Hepatocyte (in vitro differentiated cells): ENCODE measurements around the gene JKAMP. TPM values are rescaled to one million over a fixed set of nuclear protein-coding genes. Genes with fewer than 3 reads are reported as not detected.

Source experiments
- DNase-seq: peaks from one replicate; pipeline ENCODE4 v3.0.0-alpha.2; 2016; ENCODE audit warnings: low spot score
- H2AFZ ChIP-seq: fragments of 200-600 bp; sonication (generic); 2 replicates; pipeline ENCODE4 v1.6.0; 2016; ENCODE audit warnings: antibody characterized with exemption, mild to moderate bottlenecking
- H3K27ac ChIP-seq: fragments of 200-600 bp; sonication (generic); 2 replicates; pipeline ENCODE4 v1.5.1; 2016; ENCODE audit warnings: mild to moderate bottlenecking
- H3K27me3 ChIP-seq: fragments of 200-600 bp; sonication (generic); 2 replicates; pipeline ENCODE4 v1.6.1; 2016
- H3K36me3 ChIP-seq: fragments of 200-600 bp; sonication (generic); replicated peaks from 2 replicates; pipeline ENCODE4 v1.5.1; 2016; ENCODE audit warnings: low read depth; ENCODE audit not compliant: insufficient read depth
- H3K4me1 ChIP-seq: fragments of 200-600 bp; sonication (generic); 2 replicates; pipeline ENCODE4 v1.5.1; 2016; ENCODE audit warnings: mild to moderate bottlenecking, moderate library complexity; ENCODE audit not compliant: insufficient read depth
- H3K4me2 ChIP-seq: fragments of 200-600 bp; sonication (generic); 2 replicates; pipeline ENCODE4 v1.6.0; 2016
- H3K4me3 ChIP-seq: fragments of 200-600 bp; sonication (generic); 2 replicates; pipeline ENCODE4 v1.5.1; 2016; ENCODE audit warnings: mild to moderate bottlenecking
- H3K79me2 ChIP-seq: fragments of 200-600 bp; sonication (generic); 2 replicates; pipeline ENCODE4 v1.6.0; 2017; ENCODE audit warnings: mild to moderate bottlenecking
- H3K9me2 ChIP-seq: fragments of 200-600 bp; sonication (generic); replicated peaks from 2 replicates; pipeline ENCODE4 v1.6.0; 2017; ENCODE audit warnings: mild to moderate bottlenecking; ENCODE audit not compliant: insufficient read depth
- H3K9me3 ChIP-seq: fragments of 200-600 bp; sonication (generic); 2 replicates; pipeline ENCODE4 v1.5.1; 2016; ENCODE audit warnings: low read depth, mild to moderate bottlenecking
- H4K20me1 ChIP-seq: fragments of 200-600 bp; sonication (generic); 2 replicates; pipeline ENCODE4 v1.6.0; 2016; ENCODE audit warnings: mild to moderate bottlenecking; ENCODE audit not compliant: insufficient read depth, poor library complexity, severe bottlenecking
- CTCF ChIP-seq: fragments of 200-600 bp; sonication (generic); IDR thresholded peaks from 2 replicates; pipeline ENCODE4 v1.5.1; 2016; ENCODE audit warnings: antibody characterized with exemption, mild to moderate bottlenecking; ENCODE audit not compliant: poor library complexity
- EZH2 ChIP-seq: fragments of 200-600 bp; sonication (generic); IDR thresholded peaks from 2 replicates; pipeline ENCODE4 v1.6.1; 2016; ENCODE audit warnings: antibody characterized with exemption, mild to moderate bottlenecking, borderline replicate concordance
- EZH2phosphoT487 ChIP-seq: fragments of 200-600 bp; sonication (generic); IDR thresholded peaks from one replicate; pipeline ENCODE4 v1.6.1; 2018; ENCODE audit warnings: antibody characterized with exemption, mild to moderate bottlenecking, low read depth, moderate library complexity; ENCODE audit not compliant: unreplicated experiment, severe bottlenecking
- WGBS: methylation state at CpG from one replicate; pipeline ENCODE4 v1.1.6; 2016; ENCODE audit warnings: low lambda C conversion rate; ENCODE audit errors: missing lambda C conversion rate; 5-methylcytosine and 5-hydroxymethylcytosine counted together
- polyA plus RNA-seq: library from polyadenylated mRNA; unstranded; fragments of >200 nt; fragmentation: Nextera tagmentation; extraction: Ambion mirVana; gene quantifications from 2 replicates; pipeline ENCODE4 v1.2.1, GENCODE V29; 2016
- total RNA-seq: library from RNA; depleted of rRNA; stranded (reverse); fragments of >200 nt; gene quantifications from 2 replicates; pipeline ENCODE4 v1.2.3, GENCODE V29; 2014

Gene JKAMP
- total and polyA plus RNA-seq, 2 experiments from 2014 or later, result 69.9 to 94.9 TPM

GRCh38 chr14:59503256-59503655 lies 18.9 kb downstream of the JKAMP start:
- H4K20me1 ChIP-seq, result no peaks in the 10 kb centered on the region
- H3K36me3 ChIP-seq, result no peaks in the 10 kb centered on the region
- H3K27ac ChIP-seq, result no peak overlapping the region
- no peaks in the 10 kb centered on the region for H3K9me2 ChIP-seq
- H3K4me1 ChIP-seq, result no peaks in the 10 kb centered on the region
- TF ChIP-seq EZH2phosphoT487 (no peak), EZH2 (no peak), CTCF (no peak)
- no peak overlapping the region for H3K4me2 ChIP-seq
- no peaks in the 10 kb centered on the region for H3K79me2 ChIP-seq
- no peaks in the 10 kb centered on the region for H3K27me3 ChIP-seq
- H2AFZ ChIP-seq, result no peak overlapping the region
- H3K9me3 ChIP-seq, result no peaks in the 10 kb centered on the region
- H3K4me3 ChIP-seq, result no peak overlapping the region
- no peak for DNase-seq
- WGBS, result 95% methylated on average over 4 of the region's 4 CpGs

GRCh38 chr14:59507063-59507751 lies 22.9 kb downstream of the JKAMP start:
- DNase-seq, result peak; percentile 78

GRCh38 chr14:59507752-59508103 lies 23.4 kb downstream of the JKAMP start:
- Histone ChIP-seq H3K9me3 (no peaks in the 10 kb centered on the region), H3K4me3 (no peak overlapping the region), H2AFZ (no peak overlapping the region), H3K36me3 (no peaks in the 10 kb centered on the region), H3K4me1 (peaks cover 3% of the 10 kb centered on the region), H3K27ac (no peak overlapping the region), H3K79me2 (no peaks in the 10 kb centered on the region), H3K9me2 (no peaks in the 10 kb centered on the region), H3K27me3 (no peaks in the 10 kb centered on the region), H4K20me1 (no peaks in the 10 kb centered on the region), H3K4me2 (no peak overlapping the region)
- TF ChIP-seq EZH2 (no peak), CTCF (no peak), EZH2phosphoT487 (no peak)
- 58% methylated on average over 3 of the region's 3 CpGs for WGBS
- no peak for DNase-seq

More at GRCh38 chr14:59507063-59507751, 22.9 kb downstream of the JKAMP start:
- peaks cover 3% of the 10 kb centered on the region for H3K4me1 ChIP-seq
- H3K27me3 ChIP-seq, result no peaks in the 10 kb centered on the region
- no peaks in the 10 kb centered on the region for H3K9me2 ChIP-seq
- no peak for TF ChIP-seq EZH2phosphoT487
- peak; percentile 77 for TF ChIP-seq CTCF
- no peak for TF ChIP-seq EZH2
- no peak overlapping the region for H3K4me3 ChIP-seq
- H3K36me3 ChIP-seq, result no peaks in the 10 kb centered on the region
- H3K9me3 ChIP-seq, result no peaks in the 10 kb centered on the region
- H2AFZ ChIP-seq, result no peak overlapping the region
- no peaks in the 10 kb centered on the region for H4K20me1 ChIP-seq
- no peak overlapping the region for H3K27ac ChIP-seq
- no peaks in the 10 kb centered on the region for H3K79me2 ChIP-seq
- no peak overlapping the region for H3K4me2 ChIP-seq
